Astrocyte (in vitro differentiated cells and primary cell): ENCODE measurements around the gene GNG2.

Experiments
- CTCF ChIP-seq: IDR thresholded peaks from 2 replicates; pipeline ENCODE4 v1.5.1; 2011; ENCODE audit warnings: low read depth, mild to moderate bottlenecking, inconsistent platforms, low read length, moderate library complexity; ENCODE audit not compliant: insufficient read depth
- EZH2 ChIP-seq: IDR thresholded peaks from 2 replicates; pipeline ENCODE4 v1.6.1; 2012; ENCODE audit warnings: mild to moderate bottlenecking, low read length, inconsistent platforms; ENCODE audit not compliant: insufficient read depth

GRCh38 chr14:51996148-51996746 is 135.8 kb downstream of the GNG2 start:
- peak; percentile 70 for TF ChIP-seq CTCF
- no peak for TF ChIP-seq EZH2
